ENCODE results near the gene ASTN1. TPM values are rescaled to one million over a fixed set of nuclear protein-coding genes. Genes with fewer than 3 reads are reported as not detected.

ASTN1 gene
- total RNA-seq, 4 donors from 2014 or later: 0.11 to 0.33 (median 0.19) TPM

DNA sequence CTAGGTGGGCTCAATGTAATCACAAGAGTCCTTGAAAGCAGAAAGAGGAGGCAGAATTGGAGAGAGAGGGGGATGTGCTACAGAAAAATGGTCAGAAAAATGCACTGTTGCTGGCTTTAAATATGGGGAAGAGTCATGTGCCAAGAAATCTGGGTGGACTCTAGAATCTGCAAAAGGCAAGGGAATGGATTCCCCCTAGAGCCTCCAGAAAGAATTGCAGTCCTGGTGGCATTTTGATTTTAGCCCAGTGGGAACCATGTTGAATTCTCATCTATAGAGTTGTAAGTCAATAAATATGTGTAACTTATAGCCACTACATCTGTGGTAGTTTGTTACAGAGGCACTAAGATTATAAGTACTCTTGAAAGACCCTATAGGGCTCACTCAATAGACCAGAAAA, 210.3 kb downstream of the ASTN1 start:
- H3K4me1 ChIP-seq: no peaks in the 10 kb centered on the region
- H3K27ac ChIP-seq: no peak overlapping the region
- no peaks in the 10 kb centered on the region for H3K36me3 ChIP-seq
- H3K9me3 ChIP-seq: no peaks in the 10 kb centered on the region
- H3K4me3 ChIP-seq (replicated peaks in 1 of 3): no peak overlapping the region
- no peak for TF ChIP-seq POLR2A (IDR thresholded peaks at IDR 0.05)
- TF ChIP-seq, protein P1, sequence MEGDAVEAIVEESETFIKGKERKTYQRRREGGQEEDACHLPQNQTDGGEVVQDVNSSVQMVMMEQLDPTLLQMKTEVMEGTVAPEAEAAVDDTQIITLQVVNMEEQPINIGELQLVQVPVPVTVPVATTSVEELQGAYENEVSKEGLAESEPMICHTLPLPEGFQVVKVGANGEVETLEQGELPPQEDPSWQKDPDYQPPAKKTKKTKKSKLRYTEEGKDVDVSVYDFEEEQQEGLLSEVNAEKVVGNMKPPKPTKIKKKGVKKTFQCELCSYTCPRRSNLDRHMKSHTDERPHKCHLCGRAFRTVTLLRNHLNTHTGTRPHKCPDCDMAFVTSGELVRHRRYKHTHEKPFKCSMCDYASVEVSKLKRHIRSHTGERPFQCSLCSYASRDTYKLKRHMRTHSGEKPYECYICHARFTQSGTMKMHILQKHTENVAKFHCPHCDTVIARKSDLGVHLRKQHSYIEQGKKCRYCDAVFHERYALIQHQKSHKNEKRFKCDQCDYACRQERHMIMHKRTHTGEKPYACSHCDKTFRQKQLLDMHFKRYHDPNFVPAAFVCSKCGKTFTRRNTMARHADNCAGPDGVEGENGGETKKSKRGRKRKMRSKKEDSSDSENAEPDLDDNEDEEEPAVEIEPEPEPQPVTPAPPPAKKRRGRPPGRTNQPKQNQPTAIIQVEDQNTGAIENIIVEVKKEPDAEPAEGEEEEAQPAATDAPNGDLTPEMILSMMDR (IDR thresholded peaks at IDR 0.05): no peak
- DNase-seq: no peak
- H3K27me3 ChIP-seq: no peaks in the 10 kb centered on the region
- intact Hi-C loops (cut with DNase I): no loop called here

DNA sequence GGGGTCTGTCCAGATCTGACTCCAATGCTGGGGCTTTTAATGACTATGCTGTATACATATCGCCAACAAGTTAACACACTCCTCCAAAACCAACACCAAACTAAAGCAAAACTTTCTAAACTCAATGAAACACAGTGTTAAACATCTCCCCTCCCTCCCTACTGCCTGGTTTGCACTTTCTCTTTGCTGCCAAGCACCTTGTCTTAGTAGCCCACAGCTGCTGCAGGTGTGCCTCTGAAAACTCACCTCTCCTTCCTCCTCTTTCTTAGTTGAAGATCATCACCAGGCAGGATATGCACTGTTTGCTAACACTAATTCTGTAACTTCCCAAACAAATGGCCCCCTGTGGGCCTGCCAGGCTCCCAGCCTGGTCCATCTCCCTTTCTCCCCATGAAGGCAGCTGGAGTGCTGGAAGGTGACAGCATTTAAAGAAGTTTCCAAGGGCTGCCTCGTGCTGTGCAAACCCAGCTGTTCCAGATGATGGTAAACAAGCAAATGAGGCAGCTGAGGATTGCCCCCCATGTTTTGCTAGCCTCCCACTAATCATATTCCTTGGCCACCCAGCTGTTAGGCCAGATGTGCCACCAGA, 213.7 kb downstream of the ASTN1 start:
- H3K27ac ChIP-seq: no peak overlapping the region
- 54 to 70% methylated on average over 2 of the region's 2 CpGs for WGBS, 2 donors
- TF ChIP-seq, protein P1 (IDR thresholded peaks at IDR 0.05): no peak
- no peak for TF ChIP-seq POLR2A (IDR thresholded peaks at IDR 0.05)
- H3K4me3 ChIP-seq (replicated peaks in 1 of 3): no peak overlapping the region
- no peaks in the 10 kb centered on the region for H3K36me3 ChIP-seq
- no peaks in the 10 kb centered on the region for H3K9me3 ChIP-seq
- intact Hi-C loops (cut with DNase I): no loop called here
- H3K27me3 ChIP-seq: no peaks in the 10 kb centered on the region
- no peak for DNase-seq
- H3K4me1 ChIP-seq: no peaks in the 10 kb centered on the region

DNA sequence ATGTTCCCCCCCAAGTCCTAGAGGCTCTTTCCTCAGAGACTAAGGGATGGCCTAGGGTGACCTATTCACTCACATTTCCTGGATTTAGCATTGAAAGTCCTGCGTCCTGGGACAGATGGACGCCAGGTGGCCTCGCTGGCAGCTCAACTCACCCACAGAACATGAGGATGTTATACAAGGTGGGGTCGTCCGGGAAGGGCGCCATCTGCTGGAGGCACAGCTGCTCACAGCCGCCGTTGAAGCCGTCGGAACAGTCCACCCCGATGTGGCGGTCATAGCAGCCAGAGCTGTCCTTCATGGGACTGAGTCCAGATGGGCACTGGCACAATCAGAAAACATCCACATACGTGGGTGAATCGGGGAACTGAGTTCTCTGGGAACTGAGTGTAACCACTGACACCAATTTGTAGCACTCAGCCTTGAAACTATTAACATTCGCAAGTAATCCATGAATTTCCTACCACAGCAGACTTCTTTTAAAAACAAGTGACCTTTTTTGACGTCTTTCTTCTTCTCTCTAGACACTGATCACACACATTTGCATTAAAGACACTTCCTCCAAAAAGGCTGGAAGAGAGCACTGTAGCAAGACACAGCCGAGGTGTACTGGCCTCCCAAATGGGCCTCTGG, 215.4 kb downstream of the ASTN1 start:
- WGBS, 2 donors: 28 to 39% methylated on average over 9 to 17 of the region's 17 CpGs
- Histone ChIP-seq H3K4me1 (no peaks in the 10 kb centered on the region), H3K27ac (no peak overlapping the region), H3K9me3 (no peaks in the 10 kb centered on the region), H3K4me3 (replicated peaks in 1 of 3) (no peak overlapping the region), H3K36me3 (no peaks in the 10 kb centered on the region), H3K27me3 (no peaks in the 10 kb centered on the region)
- DNase-seq: peak; percentile 34 to 36
- no peak for TF ChIP-seq POLR2A (IDR thresholded peaks at IDR 0.05)
- TF ChIP-seq, protein P1 (IDR thresholded peaks at IDR 0.05): peak in 4 of 6 experiments; percentile 21 to 42 (median 28)
- intact Hi-C loops (cut with DNase I): no loop called here

DNA sequence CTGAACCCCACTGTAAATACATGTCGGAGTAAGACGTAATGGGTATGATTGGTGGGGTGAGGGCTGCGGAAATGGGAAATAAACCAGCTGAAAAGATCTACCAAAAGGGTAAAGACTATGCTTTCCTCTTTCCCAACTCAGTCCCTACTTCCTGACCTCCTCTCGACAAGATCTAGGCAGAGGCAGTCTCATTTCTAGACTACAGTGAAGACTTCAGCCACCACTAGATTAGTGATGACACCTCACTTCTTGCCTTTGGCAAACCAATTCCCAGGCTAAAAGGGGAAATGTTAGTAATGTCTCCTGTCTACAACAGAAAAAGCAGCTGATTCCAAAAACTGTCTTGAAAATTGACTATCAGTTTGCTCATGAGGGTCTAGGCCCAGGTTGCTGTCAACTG, 219.9 kb downstream of the ASTN1 start:
- Histone ChIP-seq H3K36me3 (no peaks in the 10 kb centered on the region), H3K4me1 (no peaks in the 10 kb centered on the region), H3K27me3 (no peaks in the 10 kb centered on the region), H3K27ac (no peak overlapping the region), H3K4me3 (replicated peaks in 1 of 3) (no peak overlapping the region), H3K9me3 (no peaks in the 10 kb centered on the region)
- WGBS, 2 donors: 96 to 99% methylated on average over 4 of the region's 4 CpGs
- intact Hi-C loops (cut with DNase I): no loop called here
- no peak for TF ChIP-seq POLR2A (IDR thresholded peaks at IDR 0.05)
- TF ChIP-seq, protein P1 (IDR thresholded peaks at IDR 0.05): no peak
- no peak for DNase-seq

DNA sequence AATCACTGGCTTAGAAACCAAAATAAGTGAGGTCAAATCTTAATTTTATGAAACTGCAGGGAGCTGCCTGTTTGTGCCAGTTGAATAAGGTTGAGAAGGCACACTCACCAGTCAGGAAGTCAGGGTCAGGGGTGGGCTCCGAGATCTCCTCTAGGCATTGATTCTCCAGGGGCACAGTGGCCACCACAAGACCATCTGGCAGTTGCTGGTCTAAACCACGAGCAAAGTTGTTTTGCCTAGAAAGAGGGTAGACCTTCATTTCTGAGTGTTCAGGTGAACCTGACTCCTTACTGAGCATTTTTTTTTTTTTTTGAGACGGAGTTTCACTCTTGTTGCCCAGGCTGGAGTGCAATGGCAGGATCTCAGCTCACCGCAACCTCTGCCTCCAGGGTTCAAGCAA, 220.7 kb downstream of the ASTN1 start:
- intact Hi-C loops (cut with DNase I): no loop called here
- H3K4me3 ChIP-seq (replicated peaks in 1 of 3): no peak overlapping the region
- WGBS, 2 donors: 81 to 82% methylated on average over 4 of the region's 4 CpGs

More for the DNA sequence above, 220.7 kb downstream of the ASTN1 start:
- Histone ChIP-seq H3K4me1 (no peaks in the 10 kb centered on the region), H3K36me3 (no peaks in the 10 kb centered on the region), H3K27ac (no peak overlapping the region), H3K9me3 (no peaks in the 10 kb centered on the region), H3K27me3 (no peaks in the 10 kb centered on the region)
- no peak for DNase-seq
- TF ChIP-seq, protein P1 (IDR thresholded peaks at IDR 0.05): no peak
- TF ChIP-seq POLR2A (IDR thresholded peaks at IDR 0.05): no peak
